Activated effector memory CD4-positive, alpha-beta T cell treated with anti-CD3 and anti-CD28 coated beads, Interleukin-2, amount 50 U/mL, for 16 hours (primary cell): ENCODE data around the gene NISCH.
A peak's percentile ranks its signal among the peaks of the same experiment; 100 is the strongest.
"Not testable (repeated sequence)": the region's sequence is repeated elsewhere in the genome, so short reads cannot be mapped to it uniquely, and the experiment has no call there.

ENCODE experiments used
- DNase-seq: peaks from one replicate; pipeline ENCODE4 v3.0.0-alpha.2; 2020

Gene NISCH

GRCh38 chr3:52515192-52515591 is 59.8 kb downstream of the NISCH start:
- DNase-seq = no peak

DNA sequence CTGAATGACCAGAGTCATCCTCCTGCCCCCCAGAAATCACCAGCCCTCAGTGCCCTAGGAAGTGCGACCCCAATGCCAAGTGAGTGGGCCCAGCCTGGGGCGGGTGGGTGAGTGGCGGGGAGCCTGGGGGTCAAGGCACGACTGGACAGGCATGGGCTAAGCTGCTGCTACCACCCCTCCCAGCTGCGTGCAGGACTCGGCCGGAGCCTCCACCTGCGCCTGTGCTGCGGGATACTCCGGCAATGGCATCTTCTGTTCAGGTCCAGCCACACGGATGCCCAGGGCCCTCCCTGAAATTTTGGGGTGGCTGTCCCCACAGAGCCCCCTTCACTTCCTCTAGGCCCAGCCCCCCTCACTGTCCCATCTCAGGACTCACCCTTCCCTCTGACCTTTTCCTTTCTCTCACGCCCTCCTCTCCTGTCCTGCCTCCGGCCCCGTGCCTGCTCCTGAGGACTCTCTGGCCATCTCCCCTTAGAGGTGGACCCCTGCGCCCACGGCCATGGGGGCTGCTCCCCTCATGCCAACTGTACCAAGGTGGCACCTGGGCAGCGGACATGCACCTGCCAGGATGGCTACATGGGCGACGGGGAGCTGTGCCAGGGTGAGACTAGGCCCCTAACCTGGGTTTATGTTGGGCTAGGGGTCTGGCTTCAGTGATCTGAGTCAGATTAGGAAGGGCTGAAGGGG is 61.2 kb downstream of the NISCH start:
- no peak for DNase-seq

DNA sequence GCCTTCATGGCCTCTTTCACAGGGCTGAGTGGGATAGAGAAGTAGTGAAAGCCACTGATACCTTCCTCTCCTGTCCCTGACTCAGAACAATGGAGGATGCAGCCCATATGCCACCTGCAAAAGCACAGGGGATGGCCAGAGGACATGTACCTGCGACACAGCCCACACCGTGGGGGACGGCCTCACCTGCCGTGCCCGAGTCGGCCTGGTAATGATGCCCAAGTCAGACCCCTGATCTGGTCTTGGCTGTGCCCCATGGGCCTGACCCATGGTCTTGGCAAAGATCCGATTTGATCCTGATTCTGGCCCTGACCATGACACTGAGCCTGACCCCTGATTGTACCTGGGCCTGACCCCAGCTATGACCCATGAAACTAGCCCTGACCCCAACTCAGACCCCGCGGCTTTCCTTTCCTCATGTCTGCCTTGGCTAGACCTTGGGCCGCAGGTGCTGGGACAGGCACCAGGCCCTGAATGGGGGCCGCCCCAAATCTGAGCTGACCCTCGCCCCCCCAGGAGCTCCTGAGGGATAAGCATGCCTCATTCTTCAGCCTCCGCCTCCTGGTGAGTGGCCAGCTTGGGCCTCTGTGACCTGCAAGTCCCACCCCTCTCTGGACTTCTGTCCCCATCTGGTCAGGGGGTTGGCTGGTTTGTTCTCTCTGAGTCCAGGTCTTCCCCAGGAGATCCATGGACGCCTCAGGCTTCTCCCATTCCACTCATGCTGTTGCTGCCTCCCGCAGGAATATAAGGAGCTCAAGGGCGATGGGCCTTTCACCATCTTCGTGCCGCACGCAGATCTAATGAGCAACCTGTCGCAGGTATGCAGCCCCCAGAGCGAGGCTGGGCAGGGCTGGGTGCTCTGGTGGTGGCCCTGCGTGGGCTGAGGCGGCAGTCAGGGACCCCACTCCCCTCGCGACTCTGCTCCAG is 62.7 kb downstream of the NISCH start:
- no peak for DNase-seq

GRCh38 chr3:52518723-52519444 is 63.5 kb downstream of the NISCH start:
- no peak for DNase-seq

DNA sequence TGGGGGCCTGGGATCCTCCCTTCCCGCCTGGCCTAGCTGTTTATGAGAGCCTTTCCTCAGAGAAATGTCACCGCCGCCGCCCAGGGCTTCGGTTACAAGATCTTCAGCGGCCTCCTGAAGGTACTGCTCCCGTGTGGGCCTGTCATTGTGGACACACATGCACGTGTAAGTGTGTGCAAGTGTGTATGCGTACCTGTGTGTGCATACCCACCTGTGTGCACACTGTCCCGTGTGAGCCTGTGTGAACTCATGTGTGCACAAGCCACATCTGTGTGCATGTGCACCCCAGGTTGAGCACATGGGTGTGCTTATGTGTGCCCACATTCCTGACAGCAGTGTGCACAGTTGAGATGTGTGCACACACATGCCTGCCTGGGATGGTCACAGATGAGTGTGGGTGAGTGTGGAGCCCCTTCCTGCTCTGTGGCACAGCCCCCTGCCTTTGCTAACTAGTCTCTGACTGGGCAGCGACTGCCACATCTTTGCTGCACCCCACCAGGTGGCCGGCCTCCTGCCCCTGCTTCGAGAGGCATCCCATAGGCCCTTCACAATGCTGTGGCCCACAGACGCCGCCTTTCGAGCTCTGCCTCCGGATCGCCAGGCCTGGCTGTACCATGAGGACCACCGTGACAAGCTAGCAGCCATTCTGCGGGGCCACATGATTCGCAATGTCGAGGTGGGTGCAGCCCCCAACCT is 64.2 kb downstream of the NISCH start:
- DNase-seq = no peak

- DNase-seq = no peak
Observed at GRCh38 chr3:52520141-52520667, 64.8 kb downstream of the NISCH start.

DNA sequence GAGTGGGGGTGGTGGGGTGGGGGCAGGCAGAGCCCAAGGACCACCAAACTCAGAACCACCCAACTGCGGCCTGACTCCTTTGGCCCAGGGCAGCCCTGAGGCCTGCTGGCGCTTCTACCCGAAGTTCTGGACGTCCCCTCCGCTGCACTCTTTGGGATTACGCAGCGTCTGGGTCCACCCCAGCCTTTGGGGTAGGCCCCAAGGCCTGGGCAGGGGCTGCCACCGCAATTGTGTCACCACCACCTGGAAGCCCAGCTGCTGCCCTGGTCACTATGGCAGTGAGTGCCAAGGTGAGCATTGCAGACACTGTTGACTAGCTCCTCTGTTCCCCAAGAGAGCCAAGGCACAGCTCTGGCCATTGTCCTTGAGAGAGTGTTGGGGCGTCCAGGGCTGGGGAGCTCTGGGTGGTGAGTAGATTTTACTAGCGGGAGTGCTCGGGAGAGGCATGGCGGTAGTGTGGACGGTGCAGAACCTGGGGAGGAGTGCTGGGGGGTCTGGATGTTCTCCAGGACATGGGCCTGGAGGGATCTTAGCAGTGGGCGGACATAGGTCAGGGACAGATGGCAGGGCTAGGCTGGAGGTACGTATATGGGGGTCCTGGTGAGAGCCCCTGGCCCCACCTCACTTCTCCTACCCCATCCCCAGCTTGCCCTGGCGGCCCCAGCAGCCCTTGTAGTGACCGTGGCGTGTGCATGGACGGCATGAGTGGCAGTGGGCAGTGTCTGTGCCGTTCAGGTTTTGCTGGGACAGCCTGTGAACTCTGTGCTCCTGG is 65.5 kb downstream of the NISCH start:
- DNase-seq = no peak

DNA sequence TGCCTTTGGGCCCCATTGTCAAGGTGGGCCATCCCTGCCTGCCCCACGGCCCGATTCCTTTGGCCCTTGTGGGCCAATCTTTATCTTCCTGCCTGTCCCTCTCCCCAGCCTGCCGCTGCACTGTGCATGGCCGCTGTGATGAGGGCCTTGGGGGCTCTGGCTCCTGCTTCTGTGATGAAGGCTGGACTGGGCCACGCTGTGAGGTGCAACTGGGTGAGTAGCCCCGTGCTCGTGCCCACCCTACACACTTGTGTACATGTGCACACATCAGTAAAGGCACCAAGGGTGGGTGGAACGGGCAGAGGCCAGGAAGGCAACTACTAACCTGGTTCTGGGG is 66.1 kb downstream of the NISCH start:
- no peak for DNase-seq

GRCh38 chr3:52521881-52522650 is 66.7 kb downstream of the NISCH start:
- no peak for DNase-seq

- no peak for DNase-seq
Observed at GRCh38 chr3:52522651-52523251, 67.3 kb downstream of the NISCH start.

- no peak for DNase-seq
Observed at GRCh38 chr3:52523386-52524257, 68.2 kb downstream of the NISCH start.

GRCh38 chr3:52524258-52524751 is 68.9 kb downstream of the NISCH start:
- no peak for DNase-seq

GRCh38 chr3:52524752-52525679 is 69.6 kb downstream of the NISCH start:
- no peak for DNase-seq

- no peak for DNase-seq
Observed at GRCh38 chr3:52525680-52526561, 70.5 kb downstream of the NISCH start.

DNA sequence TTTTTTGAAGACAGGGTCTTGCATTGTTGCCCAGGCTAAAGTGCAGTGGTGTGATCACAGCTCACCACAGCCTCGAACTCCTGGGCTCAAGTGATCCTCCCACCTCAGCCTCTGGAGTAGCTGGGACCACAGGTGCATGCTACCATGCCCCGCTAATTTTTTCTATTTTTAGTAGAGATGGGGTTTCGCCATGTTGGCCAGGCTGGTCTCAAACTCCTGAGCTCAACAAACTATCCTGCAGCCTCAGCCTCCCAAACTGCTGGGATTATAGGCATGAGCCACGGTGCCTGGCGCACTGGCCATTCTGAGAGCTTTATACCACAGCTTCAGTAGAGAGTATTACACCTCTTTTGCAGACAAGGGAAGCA is 71.3 kb downstream of the NISCH start:
- not testable (repeated sequence) for DNase-seq

- DNase-seq = peak; percentile 52
Observed at GRCh38 chr3:52527039-52527731, 71.8 kb downstream of the NISCH start.
